Suppressor macrophage treated with lipopolysaccharide for 4 hours (primary cell): ENCODE results near the gene RRAS.
"Not testable (repeated sequence)": the region's sequence is repeated elsewhere in the genome, so short reads cannot be mapped to it uniquely, and the experiment has no call there.

ENCODE experiments used
- DNase-seq: peaks from one replicate; pipeline ENCODE4 v3.0.0-alpha.2; 2020

Gene RRAS

DNA sequence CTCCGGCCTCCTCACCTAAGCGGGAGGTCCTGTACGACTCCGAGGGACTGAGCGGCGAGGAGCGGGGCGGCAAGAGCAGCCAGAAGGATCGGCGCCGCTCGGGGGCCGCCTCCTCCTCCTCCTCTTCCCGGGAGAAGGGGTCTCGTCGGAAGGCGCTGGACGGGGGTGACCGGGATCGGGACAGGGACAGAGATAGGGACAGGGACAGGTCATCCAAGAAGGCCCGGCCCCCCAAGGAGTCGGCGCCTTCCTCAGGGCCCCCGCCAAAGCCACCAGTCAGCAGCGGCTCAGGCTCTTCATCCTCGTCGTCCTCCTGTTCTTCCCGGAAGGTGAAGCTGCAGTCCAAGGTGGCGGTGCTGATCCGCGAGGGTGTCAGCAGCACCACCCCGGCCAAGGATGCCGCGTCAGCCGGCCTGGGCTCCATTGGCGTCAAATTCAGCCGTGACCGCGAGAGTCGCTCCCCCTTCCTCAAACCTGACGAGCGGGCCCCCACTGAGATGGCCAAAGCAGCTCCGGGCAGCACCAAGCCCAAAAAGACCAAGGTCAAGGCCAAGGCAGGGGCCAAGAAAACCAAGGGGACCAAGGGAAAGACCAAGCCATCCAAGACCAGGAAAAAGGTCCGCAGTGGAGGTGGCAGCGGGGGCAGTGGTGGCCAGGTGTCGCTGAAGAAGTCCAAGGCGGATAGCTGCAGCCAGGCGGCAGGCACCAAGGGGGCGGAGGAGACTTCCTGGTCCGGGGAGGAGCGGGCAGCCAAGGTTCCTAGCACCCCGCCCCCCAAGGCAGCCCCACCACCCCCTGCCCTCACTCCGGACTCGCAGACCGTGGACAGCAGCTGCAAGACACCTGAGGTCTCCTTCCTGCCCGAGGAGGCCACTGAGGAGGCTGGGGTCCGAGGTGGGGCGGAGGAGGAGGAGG is 12.9 kb upstream of the RRAS start:
- no peak for DNase-seq

DNA sequence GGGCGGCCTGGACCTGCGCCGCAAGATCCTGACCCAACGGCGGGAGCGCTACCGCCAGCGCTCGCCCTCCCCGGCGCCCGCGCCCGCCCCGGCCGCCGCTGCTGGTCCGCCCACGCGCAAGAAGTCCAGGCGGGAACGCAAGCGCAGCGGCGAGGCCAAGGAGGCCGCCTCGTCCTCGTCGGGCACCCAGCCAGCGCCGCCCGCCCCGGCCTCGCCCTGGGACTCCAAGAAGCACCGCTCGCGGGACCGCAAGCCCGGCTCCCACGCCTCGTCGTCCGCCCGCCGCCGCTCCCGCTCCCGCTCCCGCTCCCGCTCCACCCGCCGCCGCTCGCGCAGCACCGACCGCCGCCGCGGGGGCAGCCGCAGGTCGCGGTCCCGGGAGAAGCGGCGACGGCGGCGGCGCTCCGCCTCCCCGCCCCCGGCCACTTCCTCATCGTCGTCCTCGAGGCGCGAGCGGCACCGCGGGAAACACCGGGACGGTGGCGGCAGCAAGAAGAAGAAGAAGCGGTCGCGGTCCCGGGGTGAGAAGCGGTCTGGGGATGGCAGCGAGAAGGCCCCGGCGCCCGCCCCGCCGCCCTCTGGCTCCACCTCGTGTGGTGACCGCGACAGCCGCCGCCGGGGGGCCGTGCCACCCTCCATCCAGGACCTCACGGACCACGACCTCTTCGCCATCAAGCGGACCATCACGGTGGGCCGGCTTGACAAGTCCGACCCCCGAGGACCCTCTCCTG is 12.0 kb upstream of the RRAS start:
- DNase-seq: no peak

DNA sequence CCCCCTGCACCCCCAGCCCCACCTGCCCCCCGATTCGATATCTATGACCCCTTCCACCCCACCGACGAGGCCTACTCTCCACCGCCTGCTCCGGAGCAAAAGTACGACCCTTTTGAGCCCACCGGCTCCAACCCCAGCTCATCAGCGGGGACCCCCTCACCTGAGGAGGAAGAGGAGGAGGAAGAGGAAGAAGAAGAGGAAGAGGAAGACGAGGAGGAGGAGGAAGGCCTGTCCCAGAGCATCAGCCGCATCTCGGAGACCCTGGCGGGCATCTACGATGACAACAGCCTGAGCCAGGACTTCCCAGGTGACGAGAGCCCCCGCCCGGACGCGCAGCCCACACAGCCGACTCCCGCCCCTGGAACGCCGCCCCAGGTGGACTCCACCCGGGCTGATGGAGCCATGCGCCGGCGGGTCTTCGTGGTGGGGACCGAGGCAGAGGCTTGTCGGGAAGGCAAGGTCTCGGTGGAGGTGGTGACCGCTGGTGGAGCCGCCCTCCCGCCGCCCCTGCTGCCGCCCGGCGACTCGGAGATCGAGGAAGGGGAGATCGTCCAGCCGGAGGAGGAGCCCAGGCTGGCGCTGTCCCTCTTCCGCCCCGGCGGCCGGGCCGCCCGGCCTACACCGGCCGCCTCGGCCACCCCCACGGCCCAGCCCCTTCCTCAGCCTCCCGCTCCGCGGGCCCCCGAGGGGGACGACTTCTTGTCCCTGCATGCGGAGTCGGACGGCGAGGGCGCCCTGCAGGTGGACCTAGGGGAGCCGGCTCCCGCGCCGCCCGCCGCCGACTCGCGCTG is 11.3 kb upstream of the RRAS start:
- DNase-seq: no peak

DNA sequence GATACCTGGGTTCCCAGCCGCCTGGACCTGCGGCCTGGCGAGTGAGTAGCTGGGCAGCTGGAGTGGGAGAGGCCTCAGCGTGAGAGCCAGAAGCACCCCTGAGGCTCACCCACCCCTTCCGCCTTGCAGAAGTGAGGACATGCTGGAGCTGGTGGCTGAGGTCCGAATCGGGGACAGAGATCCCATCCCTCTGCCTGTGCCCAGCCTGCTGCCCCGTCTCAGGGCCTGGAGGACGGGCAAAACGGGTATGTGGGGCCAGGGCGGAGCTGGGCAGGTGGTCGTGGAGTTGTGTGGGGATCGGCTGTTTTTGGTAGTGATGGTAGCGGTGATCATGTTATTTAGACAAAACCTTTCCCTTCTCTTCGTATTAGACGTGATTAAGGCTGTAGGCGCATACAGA is 6.6 kb upstream of the RRAS start:
- no peak for DNase-seq

DNA sequence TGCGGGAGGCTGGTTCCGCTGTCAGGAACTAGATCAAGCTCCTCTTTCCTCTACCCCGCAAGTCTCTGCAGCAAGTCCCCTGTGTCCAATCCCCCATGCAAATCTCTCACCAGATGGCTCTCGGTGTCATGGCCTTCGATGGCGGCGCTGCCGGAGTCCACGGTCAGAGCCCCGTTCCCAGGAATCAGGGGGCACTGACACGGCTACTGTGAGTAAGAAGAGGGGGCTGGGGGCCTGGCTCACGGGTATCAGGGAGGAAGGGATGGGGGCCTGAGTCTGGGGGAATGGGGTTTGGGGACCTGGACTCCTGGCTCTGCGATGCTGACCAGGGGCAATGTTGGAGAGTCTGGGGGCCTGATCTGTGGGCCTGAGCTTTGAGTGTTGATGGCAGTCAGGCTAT is 6.1 kb upstream of the RRAS start:
- DNase-seq: no peak

DNA sequence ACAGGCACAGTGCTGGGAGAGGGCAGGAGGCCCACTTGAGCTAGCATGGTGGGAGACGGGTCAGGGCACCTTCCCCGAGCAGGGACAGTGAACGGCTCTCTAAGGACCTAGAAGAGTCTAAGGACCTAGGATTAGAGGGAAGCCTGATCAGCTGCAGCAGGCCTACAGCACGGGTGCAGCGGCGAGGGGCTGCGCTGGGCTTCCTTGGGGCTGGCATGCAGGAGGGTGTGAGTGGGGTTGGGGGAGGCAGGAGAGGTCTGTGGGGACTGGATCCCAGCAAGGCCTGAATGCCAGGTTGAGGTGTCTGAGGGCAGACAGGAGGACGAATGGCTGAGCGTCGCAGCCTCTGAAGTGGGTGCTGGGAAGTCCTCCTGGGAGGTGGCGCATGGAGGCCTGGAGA is 5.6 kb upstream of the RRAS start:
- DNase-seq: no peak

DNA sequence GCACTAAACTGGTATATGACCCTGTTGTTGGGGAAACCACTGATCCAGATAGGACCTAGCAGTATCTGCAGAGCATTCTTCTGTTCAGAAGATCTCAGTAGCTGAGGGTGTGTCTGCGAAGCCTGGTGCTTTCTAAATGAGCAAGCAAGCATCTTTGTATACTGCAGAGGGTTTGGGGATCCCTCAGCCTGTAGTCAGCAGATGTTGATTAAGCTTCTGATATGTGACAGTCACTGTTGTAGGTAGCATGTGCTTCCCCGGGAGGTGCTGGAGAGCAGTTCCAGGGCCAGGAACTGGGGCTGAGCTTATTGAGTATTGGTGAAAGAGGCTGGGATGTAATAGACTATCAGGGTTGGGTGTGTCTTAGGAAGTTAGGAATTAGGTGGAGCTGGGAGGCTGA is 3.5 kb upstream of the RRAS start:
- DNase-seq: no peak

DNA sequence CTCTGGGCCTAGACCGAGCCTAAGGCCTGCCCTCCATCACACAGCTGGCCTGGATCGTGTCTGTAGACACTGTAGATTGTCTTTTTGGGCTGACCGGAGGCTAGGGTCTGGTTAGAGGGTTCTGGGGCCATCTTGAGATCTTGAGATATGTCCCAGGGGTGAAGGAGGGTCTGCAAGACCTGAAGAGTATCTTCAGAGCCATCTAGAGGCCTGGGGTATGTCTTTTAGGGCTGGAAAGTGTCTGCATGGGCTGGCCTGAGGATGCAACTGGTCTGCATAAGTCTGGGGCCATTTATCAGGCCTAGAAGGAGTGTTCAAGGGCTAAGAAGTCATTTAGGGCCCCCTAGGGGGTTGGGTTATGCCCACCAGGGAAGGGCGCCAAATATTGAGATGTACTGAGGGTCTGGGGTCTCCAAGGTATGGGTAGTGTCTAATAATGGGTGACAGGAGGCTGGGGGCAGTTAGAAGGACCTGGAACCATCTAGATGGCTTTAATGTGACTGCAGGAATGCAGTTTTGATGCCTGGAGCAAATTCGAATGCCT is 2.6 kb upstream of the RRAS start:
- peak; percentile 7 for DNase-seq

DNA sequence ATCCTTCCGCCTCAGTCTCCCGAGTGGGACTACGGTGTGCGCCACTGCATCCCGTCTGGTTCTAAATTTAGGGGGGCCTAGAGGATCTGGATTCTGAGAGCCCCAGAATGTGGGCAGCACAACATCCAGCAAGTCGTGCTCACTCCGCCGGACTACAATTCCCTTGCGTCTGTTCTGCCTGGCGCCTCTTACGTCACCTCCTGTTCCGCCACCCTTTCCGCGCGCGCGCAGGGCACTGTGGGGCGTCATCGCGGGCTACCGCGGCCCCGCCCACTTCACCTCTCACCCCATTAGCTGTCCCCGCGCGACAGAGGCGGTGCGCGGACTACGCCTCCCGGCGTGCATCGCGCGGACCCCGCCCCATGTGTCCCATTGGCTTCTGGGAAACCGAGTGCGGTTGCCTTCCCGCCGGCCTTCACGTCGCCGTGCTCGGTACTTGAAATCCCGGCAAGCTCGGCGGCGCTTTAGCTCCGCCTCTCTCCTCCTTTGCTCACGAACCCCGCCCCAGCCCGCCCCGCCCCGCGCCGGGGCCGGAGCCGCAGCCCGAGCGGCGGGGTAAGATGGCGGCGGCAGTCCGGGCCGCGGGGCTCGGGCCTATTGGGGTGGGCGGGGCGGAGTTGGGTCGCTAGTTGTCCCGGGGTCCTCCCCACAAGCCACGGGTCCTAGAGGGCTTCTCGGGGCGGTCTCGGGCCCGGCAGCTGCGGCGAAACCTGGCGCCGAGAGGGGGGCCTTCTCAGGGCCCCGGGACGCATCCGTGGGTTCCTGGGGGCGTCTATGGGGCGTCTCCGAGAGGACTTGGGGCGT is 1.9 kb upstream of the RRAS start, which contains the start of gene SCAF1:
Gene SCAF1 (plus strand): TSS at position 522 of the 804 bp plus-strand sequence. CDS start 2,818 bp downstream, outside the sequence.
- peak; percentile 100 for DNase-seq

DNA sequence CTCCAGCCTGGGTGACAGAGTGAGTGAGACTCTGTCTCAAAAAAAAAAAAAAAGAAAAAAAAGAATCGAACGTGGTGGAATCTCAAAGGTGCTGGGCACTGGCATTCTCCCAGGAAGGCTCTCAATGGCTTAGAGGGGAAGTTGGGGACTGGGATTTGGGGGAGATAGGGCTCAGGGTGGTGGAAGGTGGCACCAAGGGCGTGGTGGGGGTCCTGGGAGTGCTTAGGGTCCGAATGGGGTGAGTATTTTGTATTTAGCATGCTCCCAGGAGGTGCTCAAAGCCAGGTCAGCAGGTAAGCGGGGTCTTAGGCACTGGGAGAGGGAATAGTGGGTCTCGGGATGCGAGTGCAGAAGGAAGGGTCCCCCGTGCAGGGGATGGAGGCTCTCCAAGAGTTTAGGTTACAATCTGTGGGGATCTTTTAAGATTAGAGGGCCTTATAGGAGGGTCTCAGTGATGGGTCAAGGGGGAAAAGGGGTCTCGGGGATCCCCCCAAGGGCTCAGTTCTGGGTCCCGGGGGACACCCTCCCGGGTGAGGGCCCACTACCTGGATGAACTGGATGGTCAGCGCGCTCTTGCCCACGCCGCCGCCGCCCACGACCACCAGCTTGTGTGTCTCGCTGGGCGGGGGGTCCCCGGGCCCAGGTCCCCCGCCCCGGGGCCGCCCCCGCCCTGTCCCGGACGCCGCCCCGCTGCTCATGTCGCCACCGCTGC is 386 bp downstream of the RRAS start:
- no peak for DNase-seq

DNA sequence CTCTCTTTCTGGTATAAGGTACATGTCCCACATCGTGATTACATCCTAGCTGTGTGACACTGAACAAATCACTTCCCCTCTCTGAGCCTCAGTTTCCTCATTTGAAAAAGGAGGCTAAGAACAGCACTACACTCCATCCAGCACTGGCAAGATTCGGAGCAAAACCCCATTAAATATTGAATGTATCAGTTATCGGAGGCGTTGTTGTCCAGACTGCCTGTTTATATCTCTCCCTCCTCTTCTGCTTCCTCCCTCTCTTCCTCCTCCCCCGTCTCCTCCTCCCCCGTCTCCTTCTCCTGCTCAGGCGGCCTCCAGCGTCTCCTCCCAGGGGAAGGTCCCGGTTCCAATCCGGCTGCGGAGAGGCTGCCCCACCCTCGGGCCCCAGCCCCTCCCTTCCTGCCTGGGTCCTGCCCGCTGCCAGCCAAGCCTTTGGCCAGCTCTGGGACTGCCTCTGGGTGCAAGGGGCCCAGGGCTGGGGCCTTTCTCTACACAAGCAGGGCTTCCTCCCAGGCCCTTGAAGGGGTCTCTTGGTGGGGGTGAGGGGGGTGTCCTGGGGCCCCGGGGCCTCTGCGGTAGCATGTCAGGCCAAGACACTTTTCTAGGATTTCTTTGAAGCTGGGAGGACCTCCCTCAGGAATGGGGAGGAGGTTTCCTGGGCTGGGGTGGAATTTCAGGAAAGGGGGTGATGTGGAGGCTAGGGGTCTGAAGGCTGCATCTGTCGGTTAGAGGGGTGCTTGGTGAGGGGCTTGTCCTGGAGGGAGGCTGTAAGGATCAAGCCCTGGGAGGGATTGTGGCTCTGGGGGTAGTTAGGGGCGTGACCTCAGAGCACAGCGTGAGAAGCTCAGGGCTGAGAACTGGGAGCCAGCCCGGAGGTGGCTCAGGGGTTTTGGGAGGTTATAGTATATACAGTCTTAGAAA is 1.9 kb downstream of the RRAS start:
- peak; percentile 77 for DNase-seq

DNA sequence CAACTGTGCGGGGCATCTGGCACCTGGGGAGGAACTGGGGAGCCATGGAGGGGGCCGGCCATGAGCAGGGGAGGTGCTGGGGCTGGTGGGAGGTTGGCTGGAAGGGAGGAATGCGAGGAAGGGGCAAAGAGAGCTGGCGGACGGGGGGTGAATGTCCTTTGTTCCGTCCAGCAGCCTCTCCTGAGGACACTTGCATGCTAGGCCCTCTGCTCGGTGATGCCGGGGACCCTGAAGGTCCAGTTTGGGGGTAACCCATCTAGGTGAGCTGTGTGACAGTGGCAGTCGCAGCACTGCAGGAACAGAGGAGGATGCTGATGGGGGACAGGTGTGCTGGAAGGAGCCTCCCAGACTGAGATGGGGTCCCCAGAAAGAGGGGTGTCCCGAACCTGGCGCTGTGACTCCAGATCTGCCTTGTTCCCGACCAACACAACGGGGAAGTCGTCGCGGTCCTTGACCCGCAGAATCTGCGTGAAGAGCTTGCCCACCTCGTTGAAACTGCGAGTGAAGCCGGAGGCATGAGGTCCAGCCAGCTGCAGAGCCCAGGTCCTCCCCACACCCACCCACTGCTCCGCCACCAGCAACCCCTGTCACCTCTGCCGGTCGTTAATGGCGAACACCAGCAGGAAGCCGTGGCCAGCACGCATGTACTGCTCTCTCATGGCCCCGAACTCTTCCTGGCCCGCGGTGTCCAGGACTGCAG is 3.6 kb downstream of the RRAS start:
- no peak for DNase-seq

DNA sequence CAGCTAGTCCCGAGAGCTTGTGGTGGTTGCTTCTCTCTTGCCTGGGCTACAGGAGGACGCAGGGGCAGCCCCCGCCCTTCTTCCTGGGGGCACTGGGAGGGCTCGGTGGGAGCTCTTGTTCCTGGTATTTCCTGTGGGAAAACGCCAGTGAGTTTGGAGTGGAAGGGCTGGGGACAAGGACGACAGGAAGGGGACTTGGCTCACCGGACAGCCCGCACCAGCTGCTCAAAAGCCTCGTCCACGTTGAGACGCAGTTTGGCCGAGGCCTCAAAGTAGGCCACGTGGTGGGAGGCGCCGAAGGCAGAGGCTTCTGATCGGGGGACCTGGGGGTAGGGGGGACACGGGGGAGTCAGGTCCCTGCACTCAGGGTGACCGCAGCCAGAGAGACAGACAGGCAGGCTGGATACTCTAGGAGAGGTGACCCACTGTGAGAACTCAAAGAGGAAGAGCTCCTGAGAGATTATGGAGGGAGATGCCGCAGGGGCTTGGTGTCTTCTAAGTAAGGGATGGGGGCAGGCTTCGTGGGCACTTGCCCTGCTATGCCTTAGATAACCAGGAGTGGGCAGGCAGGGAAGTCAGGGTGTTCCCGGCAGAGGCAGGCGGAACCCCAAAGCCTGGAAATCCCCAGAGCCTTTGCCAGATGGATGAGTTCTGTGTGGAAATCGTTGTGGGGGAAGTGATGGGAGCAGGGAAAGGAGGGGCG is 4.3 kb downstream of the RRAS start:
- peak; percentile 38 for DNase-seq

DNA sequence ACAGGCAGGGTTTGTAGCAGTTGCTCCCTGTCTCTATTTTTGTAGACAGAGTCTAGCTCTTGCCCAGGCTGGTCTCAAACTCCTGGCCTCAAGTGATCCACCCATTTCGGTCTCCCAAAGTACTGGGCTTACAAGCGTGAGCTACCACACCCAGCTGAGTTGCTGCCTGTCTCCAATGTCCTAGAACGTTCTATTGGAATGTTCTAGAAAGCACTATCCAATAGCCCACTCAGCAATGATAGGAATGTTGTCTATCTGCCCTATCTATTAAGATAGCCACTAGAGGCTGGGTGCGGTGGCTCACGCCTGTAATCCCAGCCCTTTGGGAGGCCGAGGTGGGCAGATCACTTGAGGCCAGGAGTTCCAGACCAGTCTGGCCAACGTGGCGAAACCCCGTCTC is 6.7 kb downstream of the RRAS start:
- DNase-seq: not testable (repeated sequence)

DNA sequence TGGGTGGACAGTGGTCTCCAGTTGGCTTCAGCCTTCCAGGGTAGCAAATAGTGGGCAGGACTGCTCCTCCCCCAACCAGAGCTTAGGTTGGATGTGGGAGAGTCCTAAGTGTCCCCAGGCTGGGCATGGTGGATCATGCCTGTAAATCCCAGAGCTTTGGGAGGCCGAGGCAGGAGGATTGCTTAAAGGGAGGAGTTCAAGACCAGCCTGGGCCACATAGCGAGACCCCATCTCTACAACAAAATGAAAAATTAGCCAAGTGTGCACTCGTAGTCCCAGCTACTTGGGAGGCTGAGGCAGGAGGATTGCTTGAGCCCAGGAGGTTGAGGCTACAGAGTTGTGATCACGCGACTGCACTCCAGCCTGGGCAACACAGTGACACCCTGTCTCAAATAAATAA is 7.4 kb downstream of the RRAS start:
- no peak for DNase-seq

DNA sequence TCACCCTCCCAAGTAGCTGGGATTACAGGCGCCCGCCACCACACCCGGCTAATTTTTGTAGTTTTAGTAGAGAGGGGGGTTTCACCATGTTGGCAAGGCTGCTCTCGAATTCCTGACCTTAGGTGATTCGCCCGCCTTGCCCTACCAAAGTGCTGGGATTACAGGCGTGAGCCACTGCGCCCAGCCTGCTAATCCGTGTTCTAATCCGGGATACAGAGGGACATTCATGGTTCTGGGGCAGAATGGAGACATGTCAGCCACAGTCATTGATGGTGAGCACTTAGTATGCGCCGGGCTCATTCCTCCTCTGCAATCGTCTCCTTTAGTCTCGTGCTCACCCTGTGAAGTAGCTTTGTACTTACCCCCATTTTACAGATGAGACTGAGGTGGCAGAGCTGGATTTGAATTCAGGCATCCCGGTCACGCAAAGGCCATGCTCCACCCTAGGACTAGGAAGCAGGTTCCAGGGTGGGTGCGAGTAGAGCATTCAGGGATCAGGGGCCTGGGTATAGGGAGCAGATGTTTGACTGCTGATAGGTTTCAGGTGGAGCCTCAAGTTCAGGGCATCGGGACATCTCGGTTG is 8.2 kb downstream of the RRAS start:
- DNase-seq: no peak

DNA sequence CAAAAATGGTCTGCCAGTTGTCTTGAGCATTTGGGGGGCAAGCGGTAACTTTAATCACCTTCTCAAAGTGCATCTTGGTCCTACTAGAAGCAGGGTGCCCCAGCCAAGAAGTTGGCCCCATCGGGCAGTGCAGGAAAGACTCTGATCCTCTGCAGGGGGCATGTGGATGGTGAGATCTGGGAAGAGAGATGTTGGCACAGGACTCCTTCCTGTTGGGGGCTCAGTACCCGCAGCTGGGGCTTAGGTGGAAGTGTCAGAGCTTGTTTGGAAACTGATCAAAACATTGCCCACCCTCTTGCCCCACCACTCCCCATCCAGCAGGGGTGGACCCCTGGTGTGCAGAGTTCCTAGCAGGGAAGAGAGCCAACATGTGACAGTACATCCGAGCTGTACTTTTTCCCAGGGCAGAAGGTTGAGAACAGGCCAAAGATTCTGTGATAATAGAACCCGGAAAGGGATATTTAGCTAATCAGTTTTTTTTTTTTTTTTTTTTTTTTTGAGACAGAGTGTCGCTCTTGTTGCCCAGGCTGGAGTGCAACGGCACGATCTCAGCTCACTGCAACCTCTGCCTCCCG is 8.8 kb downstream of the RRAS start:
- no peak for DNase-seq

DNA sequence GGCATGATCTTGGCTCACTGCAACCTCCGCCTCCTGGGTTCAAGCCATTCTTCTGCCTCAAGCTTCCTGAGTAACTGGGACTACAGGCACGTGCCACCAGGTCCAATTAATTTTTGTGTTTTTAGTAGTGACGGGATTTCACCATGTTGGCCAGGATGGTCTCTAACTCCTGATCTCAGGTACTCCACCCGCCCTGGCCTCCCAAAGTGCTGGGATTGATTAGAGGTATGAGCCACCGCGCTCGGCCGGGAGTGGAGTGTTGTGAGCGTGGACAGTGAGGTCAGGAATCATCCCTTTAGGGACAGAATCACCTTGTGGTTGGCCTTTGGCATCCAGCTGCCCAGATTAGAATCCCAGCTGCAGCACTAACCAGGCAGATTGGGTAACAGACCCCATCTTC is 10.3 kb downstream of the RRAS start:
- DNase-seq: no peak
